ENCODE results near the gene RHOH.
"Not testable (repeated sequence)": the region's sequence is repeated elsewhere in the genome, so short reads cannot be mapped to it uniquely, and the experiment has no call there.

Gene RHOH

GRCh38 chr4:40196724-40197281 lies at the start of gene RHOH:
Gene RHOH, plus strand, starts transcription at chr4:40197031. Its CDS starts 46,356 bp downstream, at chr4:40243387.
- no peak for DNase-seq (ENCODE audit: low read depth)

DNA sequence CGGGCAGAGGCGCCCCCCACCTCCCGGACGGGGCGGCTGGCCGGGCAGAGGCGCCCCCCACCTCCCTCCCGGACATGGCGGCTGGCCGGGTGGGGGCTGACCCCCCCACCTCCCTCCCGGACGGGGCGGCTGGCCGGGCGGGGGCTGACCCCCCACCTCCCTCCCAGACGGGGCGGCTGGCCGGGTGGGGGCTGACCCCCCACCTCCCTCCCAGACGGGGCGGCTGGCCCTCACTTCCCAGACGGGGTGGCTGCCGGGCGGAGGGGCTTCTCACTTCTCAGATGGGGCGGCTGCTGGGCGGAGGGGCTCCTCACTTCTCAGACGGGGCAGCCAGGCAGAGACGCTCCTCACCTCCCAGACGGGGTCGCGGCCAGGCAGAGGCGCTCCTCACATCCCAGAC lies 49.3 kb upstream of the RHOH start:
- DNase-seq (ENCODE audit: low read depth), result not testable (repeated sequence)

GRCh38 chr4:40149960-40150385 lies 46.9 kb upstream of the RHOH start:
- no peak for DNase-seq (ENCODE audit: low read depth)

GRCh38 chr4:40150932-40151331 lies 45.9 kb upstream of the RHOH start:
- no peak for DNase-seq (ENCODE audit: low read depth)

DNA sequence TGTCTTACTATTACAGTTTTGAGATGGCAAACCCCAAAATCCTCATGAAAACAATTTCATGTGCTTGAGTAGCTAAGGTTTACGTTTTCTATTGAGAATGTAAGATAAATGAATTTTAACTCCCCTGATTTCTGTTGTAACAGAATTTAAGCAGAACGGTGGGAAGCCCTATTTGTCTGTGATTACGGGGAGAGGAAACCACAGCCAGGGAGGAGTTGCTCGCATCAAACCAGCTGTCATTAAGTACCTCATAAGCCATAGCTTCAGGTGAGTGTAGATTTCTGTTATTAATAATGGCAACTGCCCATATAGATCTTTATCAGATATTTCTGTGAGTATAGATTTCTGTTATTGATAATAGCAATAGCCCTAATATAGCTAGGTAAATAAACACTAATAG lies 44.2 kb upstream of the RHOH start:
- DNase-seq (ENCODE audit: low read depth), result no peak

GRCh38 chr4:40157436-40157835 lies 39.4 kb upstream of the RHOH start:
- DNase-seq (ENCODE audit: low read depth), result no peak

GRCh38 chr4:40160258-40160657 lies 36.6 kb upstream of the RHOH start:
- DNase-seq (ENCODE audit: low read depth), result no peak

DNA sequence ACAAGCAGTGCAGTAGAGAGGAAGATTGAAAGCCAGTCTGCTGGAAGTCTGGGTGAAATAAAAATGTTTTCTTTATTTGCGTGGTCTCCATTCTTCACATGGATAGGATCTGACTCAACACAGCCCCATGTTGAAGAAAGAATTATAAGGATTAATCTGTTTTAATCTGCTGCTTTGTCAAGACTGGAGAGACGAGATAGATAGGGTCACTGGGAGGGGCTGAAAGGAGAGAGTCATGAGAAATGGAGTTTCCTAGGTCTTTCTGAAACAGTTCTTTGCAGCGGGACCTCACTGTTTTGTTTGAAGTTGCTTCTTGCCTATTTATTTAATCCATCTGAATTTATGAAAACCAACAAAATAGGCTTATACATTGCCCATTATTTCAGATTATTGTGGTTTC lies 32.4 kb upstream of the RHOH start:
- no peak for DNase-seq (ENCODE audit: low read depth)

DNA sequence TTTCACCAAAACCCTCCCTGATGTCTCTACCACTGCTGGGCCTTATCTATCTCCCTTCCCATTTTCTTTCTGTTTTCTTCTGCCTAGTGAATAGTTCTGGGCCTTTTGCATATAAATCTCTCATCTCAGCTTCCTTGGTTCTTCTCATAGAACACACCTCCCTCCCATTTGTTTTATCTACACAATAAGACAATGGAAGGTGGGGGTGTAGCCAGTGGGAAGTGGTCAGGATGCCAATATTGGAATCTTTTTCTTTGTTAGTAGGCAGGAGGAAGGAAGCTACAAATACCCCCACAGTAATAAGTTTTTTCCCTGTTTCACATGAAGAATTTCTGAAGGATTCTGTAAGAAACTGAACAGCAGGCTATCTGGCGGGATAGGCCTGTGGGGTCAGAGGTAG lies 30.9 kb upstream of the RHOH start:
- no peak for DNase-seq (ENCODE audit: low read depth)

- DNase-seq (ENCODE audit: low read depth), result no peak
Observed at GRCh38 chr4:40168070-40168469, 28.8 kb upstream of the RHOH start.

GRCh38 chr4:40170588-40170987 lies 26.2 kb upstream of the RHOH start:
- DNase-seq (ENCODE audit: low read depth), result no peak

GRCh38 chr4:40173470-40173875 lies 23.4 kb upstream of the RHOH start:
- DNase-seq (ENCODE audit: low read depth), result no peak

- DNase-seq (ENCODE audit: low read depth), result no peak
Observed at GRCh38 chr4:40176602-40177001, 20.2 kb upstream of the RHOH start.

- no peak for DNase-seq (ENCODE audit: low read depth)
Observed at GRCh38 chr4:40177591-40177990, 19.2 kb upstream of the RHOH start.

- DNase-seq (ENCODE audit: low read depth), result no peak
Observed at GRCh38 chr4:40178672-40179071, 18.2 kb upstream of the RHOH start.

DNA sequence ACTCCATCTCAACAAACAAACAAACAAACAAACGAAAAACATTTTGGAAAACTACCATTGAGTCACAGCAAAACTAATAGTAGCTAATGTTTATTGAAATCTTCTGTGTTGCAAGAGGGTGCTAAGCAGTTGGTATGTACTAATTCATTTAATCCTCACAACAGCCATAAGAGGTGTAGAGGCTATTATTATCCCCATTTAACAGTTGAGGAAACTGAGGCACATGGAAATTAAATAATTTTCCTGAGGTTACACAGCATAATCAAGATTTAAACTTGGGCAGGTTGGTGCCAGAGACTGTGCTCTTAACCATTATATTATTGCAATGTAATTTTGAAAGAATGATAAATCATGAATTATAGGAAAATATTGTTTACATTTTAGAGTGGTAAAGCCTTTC lies 17.5 kb upstream of the RHOH start:
- no peak for DNase-seq (ENCODE audit: low read depth)

DNA sequence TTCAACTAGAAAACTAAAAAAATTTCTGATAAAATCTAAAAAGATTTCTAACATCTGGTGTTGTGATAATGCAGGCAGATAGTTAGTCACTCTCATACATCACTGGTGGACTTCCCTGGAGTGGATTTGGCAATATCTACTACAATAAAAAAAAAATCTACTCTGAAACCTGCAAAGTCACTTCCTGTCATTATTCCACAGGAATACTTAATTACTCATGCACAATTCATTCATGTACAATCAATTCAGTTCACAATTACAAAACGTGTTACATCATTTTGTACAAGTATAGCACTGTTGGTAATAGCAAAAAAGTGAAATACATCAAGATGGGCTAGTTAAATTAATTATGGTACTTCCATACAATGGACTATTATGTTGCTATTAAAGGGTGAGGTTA lies 16.5 kb upstream of the RHOH start:
- no peak for DNase-seq (ENCODE audit: low read depth)

DNA sequence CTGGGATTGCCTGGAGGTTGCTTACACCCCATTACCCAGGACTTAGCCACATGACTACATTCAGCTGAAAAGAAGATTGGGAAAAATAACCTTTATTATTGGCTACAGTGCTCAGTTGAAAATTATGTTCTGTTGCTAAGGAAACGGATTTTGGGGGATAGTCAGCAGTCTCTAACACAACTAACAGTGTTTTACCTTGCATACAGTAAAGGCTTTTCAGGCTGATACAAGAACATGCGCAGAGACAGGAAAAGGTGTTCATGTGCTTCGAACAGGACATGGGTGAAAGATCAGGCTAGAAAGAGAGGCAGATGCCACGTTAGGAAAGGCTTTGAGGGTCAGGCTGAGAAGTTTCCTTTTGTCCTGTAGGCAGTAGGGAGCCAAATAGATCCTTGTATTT lies 14.8 kb upstream of the RHOH start:
- DNase-seq (ENCODE audit: low read depth), result no peak

DNA sequence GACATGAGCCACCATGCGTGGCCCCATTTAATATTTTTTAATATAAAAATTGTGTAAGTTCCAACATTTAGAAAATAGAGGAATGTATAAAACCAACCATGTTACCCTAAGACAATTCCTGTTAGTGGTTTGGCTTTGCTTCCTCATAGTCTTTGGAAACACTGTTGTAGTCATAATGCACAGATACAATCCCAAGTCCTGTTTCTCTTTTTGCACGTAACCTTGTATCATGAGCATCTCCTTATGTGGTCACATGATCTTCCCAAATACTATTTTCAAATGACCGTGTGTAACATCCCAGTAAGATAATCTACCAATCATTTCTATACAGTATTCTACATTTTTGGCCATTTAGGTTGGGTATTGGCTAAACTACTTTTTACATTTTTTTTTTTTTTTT lies 13.9 kb upstream of the RHOH start:
- DNase-seq (ENCODE audit: low read depth), result no peak

GRCh38 chr4:40183615-40184411 lies 13.0 kb upstream of the RHOH start:
- no peak for DNase-seq (ENCODE audit: low read depth)

GRCh38 chr4:40185830-40186664 lies 10.8 kb upstream of the RHOH start:
- no peak for DNase-seq (ENCODE audit: low read depth)

DNA sequence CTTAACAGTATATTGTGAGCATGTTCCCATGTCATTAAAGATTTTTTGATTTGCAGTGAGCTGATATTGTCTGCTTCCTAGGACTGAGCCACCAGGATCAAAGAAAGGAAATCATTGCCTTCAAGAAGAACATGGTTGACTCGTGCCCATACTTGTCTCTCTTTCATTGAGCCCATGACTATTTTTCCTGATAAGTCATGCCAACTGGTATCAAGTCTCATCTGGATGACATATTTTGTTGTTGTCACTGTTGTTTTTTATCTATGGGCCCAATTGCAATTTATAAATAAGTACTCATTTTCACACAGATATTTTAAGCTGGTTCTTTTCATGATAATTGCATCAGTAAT lies 10.2 kb upstream of the RHOH start:
- no peak for DNase-seq (ENCODE audit: low read depth)

DNA sequence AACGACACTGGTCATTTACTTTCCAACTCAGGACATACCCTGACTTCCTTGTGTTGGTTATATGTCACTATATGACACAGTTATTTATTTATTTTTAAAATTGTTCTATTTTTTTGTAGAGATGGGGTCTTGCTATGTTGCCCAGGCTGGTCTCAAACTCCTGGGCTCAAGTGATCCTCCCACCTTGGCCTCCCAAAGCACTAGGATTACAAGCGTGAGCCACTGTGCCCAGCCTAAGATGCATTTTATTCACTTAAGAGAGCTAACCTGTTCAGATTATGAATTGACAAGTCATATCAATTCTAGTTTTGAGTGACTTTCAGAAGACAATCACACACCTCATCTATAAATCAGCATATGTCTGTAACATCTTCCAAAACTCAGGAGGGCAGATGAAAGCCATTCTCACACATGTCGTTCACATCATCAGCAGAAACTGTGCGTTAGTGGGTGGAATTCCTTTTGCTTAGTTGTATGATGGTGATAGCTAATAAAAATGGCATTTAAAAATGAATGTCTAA lies 9.4 kb upstream of the RHOH start:
- no peak for DNase-seq (ENCODE audit: low read depth)
